Measurements from ENCODE around the gene BLCAP. TPM values are rescaled to one million over a fixed set of nuclear protein-coding genes. Genes with fewer than 3 reads are reported as not detected.
A peak's percentile ranks its signal among the peaks of the same experiment; 100 is the strongest.

BLCAP gene
- total and polyA plus RNA-seq, 2 experiments from 2014 or later, result 65.8 to 71.9 TPM

DNA sequence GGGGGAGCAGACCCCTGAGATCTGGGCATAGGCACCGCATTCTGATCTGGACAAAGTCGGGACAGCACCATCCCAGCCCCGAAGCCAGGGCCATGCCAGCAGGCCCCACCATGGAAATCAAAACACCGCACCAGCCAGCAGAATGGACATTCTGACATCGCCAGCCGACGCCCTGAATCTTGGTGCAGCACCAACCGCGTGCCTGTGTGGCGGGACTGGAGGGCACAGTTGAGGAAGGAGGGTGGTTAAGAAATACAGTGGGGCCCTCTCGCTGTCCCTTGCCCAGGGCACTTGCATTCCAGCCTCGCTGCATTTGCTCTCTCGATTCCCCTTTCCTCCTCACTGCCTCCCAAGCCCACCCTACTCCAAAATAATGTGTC is 4.7 kb downstream of the BLCAP start:
- no peak for DNase-seq (ENCODE audit: low spot score)
- Histone ChIP-seq H3K27me3 (no peaks in the 10 kb centered on the region), H3K9me3 (ENCODE audit: low read depth) (no peaks in the 10 kb centered on the region), H3K9me2 (replicated peaks; ENCODE audit: insufficient read depth) (no peaks in the 10 kb centered on the region), H3K4me3 (no peak overlapping the region), H3K4me2 (no peak overlapping the region), H3K36me3 (replicated peaks; ENCODE audit: insufficient read depth, low read depth) (no peaks in the 10 kb centered on the region), H3K79me2 (peaks cover 96% of the 10 kb centered on the region), H2AFZ (no peak overlapping the region), H3K4me1 (ENCODE audit: insufficient read depth) (peaks cover 42% of the 10 kb centered on the region), H4K20me1 (ENCODE audit: insufficient read depth, poor library complexity, severe bottlenecking) (peaks cover 62% of the 10 kb centered on the region), H3K27ac (no peak overlapping the region)
- no peak for TF ChIP-seq EZH2 (IDR thresholded peaks at IDR 0.05; ENCODE audit: borderline replicate concordance)
- no peak for TF ChIP-seq CTCF (IDR thresholded peaks at IDR 0.05; ENCODE audit: poor library complexity)
- TF ChIP-seq EZH2phosphoT487 (IDR thresholded peaks at IDR 0.05; ENCODE audit: low read depth, severe bottlenecking, unreplicated experiment), result no peak
- 97% methylated on average over 13 of the region's 13 CpGs for WGBS (ENCODE audit: low lambda C conversion rate, missing lambda C conversion rate)

- Histone ChIP-seq H4K20me1 (ENCODE audit: insufficient read depth, poor library complexity, severe bottlenecking) (peaks cover 64% of the 10 kb centered on the region), H3K4me1 (ENCODE audit: insufficient read depth) (peaks cover 48% of the 10 kb centered on the region), H3K27me3 (no peaks in the 10 kb centered on the region), H3K9me3 (ENCODE audit: low read depth) (no peaks in the 10 kb centered on the region), H3K36me3 (replicated peaks; ENCODE audit: insufficient read depth, low read depth) (no peaks in the 10 kb centered on the region), H3K4me3 (no peak overlapping the region), H3K4me2 (no peak overlapping the region), H3K79me2 (peaks cover 100% of the 10 kb centered on the region), H2AFZ (no peak overlapping the region), H3K9me2 (replicated peaks; ENCODE audit: insufficient read depth) (no peaks in the 10 kb centered on the region), H3K27ac (no peak overlapping the region)
- TF ChIP-seq CTCF (IDR thresholded peaks at IDR 0.05; ENCODE audit: poor library complexity) (no peak), EZH2 (IDR thresholded peaks at IDR 0.05; ENCODE audit: borderline replicate concordance) (no peak), EZH2phosphoT487 (IDR thresholded peaks at IDR 0.05; ENCODE audit: low read depth, severe bottlenecking, unreplicated experiment) (no peak)
- WGBS (ENCODE audit: low lambda C conversion rate, missing lambda C conversion rate), result 96% methylated on average over 30 of the region's 36 CpGs
- no peak for DNase-seq (ENCODE audit: low spot score)
These were observed 5.2 kb downstream of the BLCAP start for GRCh38 chr20:37522260-37523011.

GRCh38 chr20:37521061-37521771 is 6.5 kb downstream of the BLCAP start, which contains the start of gene NNAT:
NNAT (plus strand) TSS chr20:37521250; CDS start chr20:37521332, 82 bp downstream.
- H3K4me1 ChIP-seq (ENCODE audit: insufficient read depth), result peaks cover 60% of the 10 kb centered on the region
- H3K4me2 ChIP-seq, result no peak within 1 kb of the TSS
- H2AFZ ChIP-seq, result no peak within 1 kb of the TSS
- no peak for DNase-seq (ENCODE audit: low spot score)
- peaks cover 97% of the 10 kb centered on the region for H3K79me2 ChIP-seq
- TF ChIP-seq EZH2phosphoT487 (IDR thresholded peaks at IDR 0.05; ENCODE audit: low read depth, severe bottlenecking, unreplicated experiment) (no peak), EZH2 (IDR thresholded peaks at IDR 0.05; ENCODE audit: borderline replicate concordance) (no peak), CTCF (IDR thresholded peaks at IDR 0.05; ENCODE audit: poor library complexity) (no peak)
- H4K20me1 ChIP-seq (ENCODE audit: insufficient read depth, poor library complexity, severe bottlenecking), result peaks cover 72% of the 10 kb centered on the region
- H3K27ac ChIP-seq, result peak within 1 kb of the TSS; percentile 78
- no peaks in the 10 kb centered on the region for H3K9me3 ChIP-seq (ENCODE audit: low read depth)
- no peaks in the 10 kb centered on the region for H3K9me2 ChIP-seq (replicated peaks; ENCODE audit: insufficient read depth)
- H3K36me3 ChIP-seq (replicated peaks; ENCODE audit: insufficient read depth, low read depth), result no peaks in the 10 kb centered on the region
- 99% methylated on average over 69 of the region's 69 CpGs for WGBS (ENCODE audit: low lambda C conversion rate, missing lambda C conversion rate)
- H3K27me3 ChIP-seq, result no peaks in the 10 kb centered on the region
- H3K4me3 ChIP-seq, result no peak within 1 kb of the TSS

All from hepatocyte (in vitro differentiated cells).